IMR-90 (cell line): ENCODE data around the gene CROCC. TPM values are rescaled to one million over a fixed set of nuclear protein-coding genes. Genes with fewer than 3 reads are reported as not detected.

Source experiments
- ATAC-seq: fragments of 200-7000 bp; cut with Tn5 transposase; 2 replicates; pipeline ENCODE4 v1.9.1; 2020; ENCODE audit warnings: low read depth, mild to moderate bottlenecking, moderate library complexity
- BruUV-seq: library from RNA; stranded (reverse); fragments of 400-500 nt; replicated peaks from 2 replicates; lab custom pipeline; 2021; lab: Mats Ljungman, UMichigan
- CTCF ChIA-PET: fragments of 300-600 bp; formaldehyde crosslinking; extraction: SDS; loops from one replicate; lab custom pipeline; 2021; ENCODE audit warnings: antibody characterized with exemption; lab: Yijun Ruan, JAX
- POLR2A ChIA-PET: fragments of 300-600 bp; sonication (Branson Sonifier 250); formaldehyde crosslinking; loops from one replicate; lab custom pipeline; 2022; ENCODE audit warnings: antibody characterized with exemption; ENCODE audit not compliant: unreplicated experiment; lab: Charles Lee
- DNase-seq: peaks from one replicate; pipeline ENCODE4 v3.0.0; 2013
- H2AFZ ChIP-seq: replicated peaks from 2 replicates; pipeline ENCODE3; 2013; ENCODE audit warnings: low read length, mild to moderate bottlenecking; ENCODE audit not compliant: poor library complexity
- H2AK5ac ChIP-seq: 2 replicates; pipeline ENCODE4 v1.6.1; 2013; ENCODE audit warnings: low read depth, low read length, inconsistent platforms
- H2AK9ac ChIP-seq: replicated peaks from 2 replicates; pipeline ENCODE3; 2013; ENCODE audit warnings: mild to moderate bottlenecking, low read depth, low read length, moderate library complexity; ENCODE audit not compliant: poor library complexity
- H2BK120ac ChIP-seq: 2 replicates; pipeline ENCODE4 v1.6.1; 2013; ENCODE audit warnings: low read depth, low read length, inconsistent platforms
- H2BK15ac ChIP-seq: 3 replicates; pipeline ENCODE4 v1.6.1; 2013; ENCODE audit warnings: low read depth, low read length, inconsistent platforms
- H2BK20ac ChIP-seq: 2 replicates; pipeline ENCODE4 v1.6.1; 2013; ENCODE audit warnings: low read depth, mild to moderate bottlenecking, inconsistent platforms, low read length, moderate library complexity
- H2BK5ac ChIP-seq: 2 replicates; pipeline ENCODE4 v1.6.1; 2013; ENCODE audit warnings: mild to moderate bottlenecking, low read depth, low read length, inconsistent platforms; ENCODE audit not compliant: poor library complexity, severe bottlenecking
- H3K14ac ChIP-seq: replicated peaks from 2 replicates; pipeline ENCODE4 v1.6.1; 2013; ENCODE audit warnings: low read depth, low read length, inconsistent platforms
- H3K18ac ChIP-seq: 2 replicates; pipeline ENCODE4 v1.6.1; 2013; ENCODE audit warnings: low read depth, low read length, control low read depth
- H3K23ac ChIP-seq: 2 replicates; pipeline ENCODE4 v1.6.1; 2013; ENCODE audit warnings: low read depth, low read length, inconsistent platforms
- H3K27ac ChIP-seq: 2 replicates; pipeline ENCODE4 v1.5.1; 2013; ENCODE audit warnings: mild to moderate bottlenecking, control low read depth, low read length; ENCODE audit not compliant: insufficient read depth
- H3K27me3 ChIP-seq: 2 replicates; pipeline ENCODE4 v1.6.1; 2013; ENCODE audit warnings: low read length; ENCODE audit not compliant: control insufficient read depth, insufficient read depth
- H3K36me3 ChIP-seq: 2 replicates; pipeline ENCODE4 v1.6.1; 2013; ENCODE audit warnings: low read length, mixed read lengths; ENCODE audit not compliant: control insufficient read depth, insufficient read depth
- H3K4ac ChIP-seq: 2 replicates; pipeline ENCODE4 v1.6.1; 2013; ENCODE audit warnings: low read depth, low read length, inconsistent platforms
- H3K4me1 ChIP-seq: 2 replicates; pipeline ENCODE4 v1.6.1; 2013; ENCODE audit warnings: low read length, mixed read lengths; ENCODE audit not compliant: control insufficient read depth, insufficient read depth
- H3K4me2 ChIP-seq: 2 replicates; pipeline ENCODE4 v1.6.1; 2013; ENCODE audit warnings: low read depth, mild to moderate bottlenecking, control low read depth, low read length, moderate library complexity
- H3K4me3 ChIP-seq: 2 replicates; pipeline ENCODE4 v1.5.1; 2013; ENCODE audit warnings: low read depth, mild to moderate bottlenecking, control low read depth, low read length, moderate library complexity; ENCODE audit not compliant: insufficient read depth
- H3K56ac ChIP-seq: 2 replicates; pipeline ENCODE4 v1.6.1; 2013; ENCODE audit warnings: low read length, inconsistent platforms; ENCODE audit not compliant: insufficient read depth; ENCODE audit errors: extremely low read depth
- H3K79me1 ChIP-seq, 2 experiments: 2 replicates each; pipeline ENCODE4 v1.6.1; 2013; ENCODE audit warnings: low read length in 2 of 2, inconsistent platforms in 1 of 2, low read depth in 1 of 2
- H3K9ac ChIP-seq: 2 replicates; pipeline ENCODE4 v1.6.1; 2013; ENCODE audit warnings: low read depth, low read length, control low read depth
- H3K9me1 ChIP-seq: 2 replicates; pipeline ENCODE4 v1.6.1; 2013; ENCODE audit warnings: low read length, inconsistent platforms; ENCODE audit not compliant: insufficient read depth
- H3K9me3 ChIP-seq: 2 replicates; pipeline ENCODE4 v1.6.1; 2013; ENCODE audit warnings: low read length; ENCODE audit not compliant: control insufficient read depth, insufficient read depth
- H4K20me1 ChIP-seq: 2 replicates; pipeline ENCODE4 v1.6.1; 2013; ENCODE audit warnings: low read length, inconsistent platforms; ENCODE audit not compliant: insufficient read depth
- H4K5ac ChIP-seq: 2 replicates; pipeline ENCODE4 v1.6.1; 2013; ENCODE audit warnings: mild to moderate bottlenecking, low read depth, low read length, control low read depth
- H4K8ac ChIP-seq, 2 experiments: 2 replicates each; pipeline ENCODE4 v1.6.1; 2013; ENCODE audit warnings: low read depth in 2 of 2, low read length in 2 of 2, control low read depth in 1 of 2, inconsistent platforms in 1 of 2
- H4K91ac ChIP-seq: 2 replicates; pipeline ENCODE4 v1.6.1; 2013; ENCODE audit warnings: low read depth, low read length, inconsistent platforms; ENCODE audit not compliant: insufficient read depth
- CEBPB ChIP-seq: IDR thresholded peaks from 2 replicates; pipeline ENCODE4 v1.6.1; 2012; ENCODE audit warnings: low read depth, low read length, improper control_type of control experiment
- RAD21 ChIP-seq: IDR thresholded peaks from 2 replicates; pipeline ENCODE4 v1.6.1; 2012; ENCODE audit warnings: low read length, improper control_type of control experiment
- USF2 ChIP-seq: fragments of 150-350 bp; IDR thresholded peaks from 2 replicates; pipeline ENCODE4 v1.6.1; 2017; ENCODE audit warnings: mild to moderate bottlenecking, antibody characterized with exemption, low read length, low read depth
- WGBS, 2 experiments: methylation state at CpG; one replicate each; pipeline versions ENCODE4 v1.1.5 to v1.1.7; 2013; ENCODE audit warnings: missing lambda C conversion rate in 2 of 2; ENCODE audit not compliant: insufficient read length in 1 of 2; ENCODE audit errors: extremely low coverage in 2 of 2; 5-methylcytosine and 5-hydroxymethylcytosine counted together
- dilution Hi-C: fragments of 300-500 bp; cut with HindIII; formaldehyde crosslinking; loops from one replicate; pipeline ENCODE4 v1.14.3; 2018; ENCODE audit warnings: low sequenced_read_pairs; ENCODE audit not compliant: unreplicated experiment
- in situ Hi-C: fragments of 300-500 bp; cut with MboI; formaldehyde crosslinking; loops from 3 replicates; pipeline ENCODE4 v1.14.3; 2019; ENCODE audit warnings: low sequenced_read_pairs, inconsistent platforms, mixed read lengths
- intact Hi-C: fragments of 100-400 bp; cut with micrococcal nuclease; formaldehyde crosslinking; loops from 2 replicates; pipeline ENCODE4 v1.10.0; 2022
- polyA plus RNA-seq, 3 experiments: library from polyadenylated mRNA; depleted of rRNA; stranded (reverse); fragments of >200 nt; gene quantifications; 2 replicates each; pipeline ENCODE4 v1.2.3, GENCODE V29; 2012; ENCODE audit warnings: low replicate concordance in 1 of 3
- total RNA-seq: library from RNA; depleted of rRNA; stranded (reverse); fragments of >200 nt; gene quantifications from 2 replicates; pipeline ENCODE4 v1.2.3, GENCODE V29; 2012

CROCC gene
- total and polyA plus RNA-seq, 2 of the 4 experiments (the other 2 are of a cell fraction), result 7.5 to 13.7 TPM

GRCh38 chr1:16904560-16905109 lies 17.1 kb upstream of the CROCC start:
- Histone ChIP-seq H3K79me1 (no peaks in the 10 kb centered on the region), H3K18ac (peak overlapping the region; percentile 87), H3K23ac (peak overlapping the region; percentile 99), H2AK5ac (peak overlapping the region; percentile 94), H2AK9ac (peak overlapping the region; percentile 99), H4K5ac (peak overlapping the region; percentile 87), H4K20me1 (peaks cover 5% of the 10 kb centered on the region), H3K27me3 (no peaks in the 10 kb centered on the region), H3K27ac (peak overlapping the region; percentile 75), H3K9me3 (no peaks in the 10 kb centered on the region), H3K4me2 (peak overlapping the region; percentile 73), H2AFZ (peak overlapping the region; percentile 100), H3K4me3 (peak overlapping the region; percentile 47), H3K36me3 (no peaks in the 10 kb centered on the region), H2BK120ac (peak overlapping the region; percentile 99), H4K8ac (peak overlapping the region; percentile 64 to 99), H3K56ac (peak overlapping the region; percentile 100), H3K4me1 (peaks cover 9% of the 10 kb centered on the region), H2BK15ac (peak overlapping the region; percentile 23; the same call in 1 of the 3 replicates), H2BK5ac (peak overlapping the region; percentile 97), H3K14ac (peak overlapping the region; percentile 99), H3K9me1 (peaks cover 5% of the 10 kb centered on the region), H3K9ac (peak overlapping the region; percentile 83), H3K4ac (peak overlapping the region; percentile 99), H2BK20ac (peak overlapping the region; percentile 98), H4K91ac (peak overlapping the region; percentile 100)
- dilution Hi-C loops, result no loop called here
- no TSS peak for BruUV-seq
- ATAC-seq (peak; percentile 98), DNase-seq (peak; percentile 100)
- intact Hi-C loops, result loop anchor here (1.0 kb wide), 1 partner anchor 8 kb away; no protein-coding TSS in a partner anchor
- ChIA-PET POLR2A (interaction anchor here (0.6 kb wide), 1 partner anchor 371 kb away, joined by 4 read pairs; no protein-coding TSS in a partner anchor), CTCF (no interaction called here)
- TF ChIP-seq RAD21 (no peak), CEBPB (0 out of 2 replicates have a peak, but pooled peaks have one; percentile 13), USF2 (no peak; the same call in 1 of the 2 replicates)
- 0% methylated on average over 25 of the region's 27 CpGs; no CpG with 5 or more reads in 1 of the 2 experiments for WGBS, 2 experiments
- in situ Hi-C loops, result no loop called here
